T-cell (primary cell): Measurements from ENCODE around the gene ZNF827. TPM values are rescaled to one million over a fixed set of nuclear protein-coding genes. Genes with fewer than 3 reads are reported as not detected.

Experiments used
- ATAC-seq, 4 experiments: fragments of 200-7000 bp in 3 of 4; fragments of 150-1000 bp in 1 of 4; cut with Tn5 transposase; replicated peaks in 1 of 4; 1 replicate in 3 of 4; 2 replicates in 1 of 4; pipeline ENCODE4 v1.10.0; 2021; ENCODE audit warnings: moderate library complexity in 3 of 4, mild to moderate bottlenecking in 2 of 4, moderate number of reproducible peaks in 1 of 4
- CTCF ChIA-PET, 2 donors: fragments of 300-600 bp; sonication (Branson Sonifier 250); formaldehyde crosslinking; loops; one replicate each; lab custom pipeline; 2022; ENCODE audit warnings: antibody characterized with exemption in 2 of 2; lab: Charles Lee
- POLR2A ChIA-PET, 2 donors: fragments of 300-600 bp; sonication (Branson Sonifier 250); formaldehyde crosslinking; loops; one replicate each; lab custom pipeline; 2022; ENCODE audit warnings: antibody characterized with exemption in 2 of 2; lab: Charles Lee
- DNase-seq, 35 experiments: peaks; one replicate each; pipeline versions ENCODE4 v3.0.0 to v3.0.0-alpha.2; 2013 to 2023
- H3K27ac ChIP-seq: one replicate; pipeline ENCODE4 v1.5.1; 2013; ENCODE audit warnings: low read length
- H3K27me3 ChIP-seq, 2 experiments: replicated peaks in 1 of 2; 1 replicate in 1 of 2; 2 replicates in 1 of 2; pipeline versions ENCODE4 v1.6.1 to v1.7.0; 2013; ENCODE audit warnings: low read length in 1 of 2, mixed read lengths in 1 of 2; ENCODE audit not compliant: control insufficient read depth in 2 of 2, insufficient read depth in 2 of 2; ENCODE audit errors: extremely low read depth in 1 of 2
- H3K36me3 ChIP-seq, 2 donors: 1 replicate in 1 of 2; 2 replicates in 1 of 2; pipeline versions ENCODE4 v1.6.1 to v1.7.0; 2013; ENCODE audit warnings: low read length in 1 of 2; ENCODE audit not compliant: control insufficient read depth in 2 of 2, insufficient read depth in 1 of 2; ENCODE audit errors: extremely low read depth in 1 of 2
- H3K4me1 ChIP-seq, 2 experiments: 1 replicate in 1 of 2; 2 replicates in 1 of 2; pipeline versions ENCODE4 v1.6.1 to v1.7.0; 2013; ENCODE audit warnings: low read length in 2 of 2, mixed read lengths in 1 of 2; ENCODE audit not compliant: insufficient read depth in 2 of 2, control insufficient read depth in 1 of 2; ENCODE audit errors: extremely low read depth in 1 of 2
- H3K4me3 ChIP-seq, 2 donors: 1 replicate in 1 of 2; 2 replicates in 1 of 2; pipeline versions ENCODE4 v1.5.1 to v1.7.0; 2013; ENCODE audit warnings: mild to moderate bottlenecking in 2 of 2, low read length in 1 of 2, moderate library complexity in 1 of 2; ENCODE audit not compliant: control insufficient read depth in 1 of 2; ENCODE audit errors: extremely low read depth in 1 of 2
- H3K9me3 ChIP-seq: 2 replicates; pipeline ENCODE4 v1.7.0; 2013
- H3K27ac Mint-ChIP-seq, 2 donors: one replicate each; pipeline ENCODE4 v1.8.0; 2020 to 2021; ENCODE audit warnings: mild to moderate bottlenecking in 2 of 2, mixed read lengths in 2 of 2
- H3K27me3 Mint-ChIP-seq, 2 donors: one replicate each; pipeline ENCODE4 v1.8.0; 2021 to 2022; ENCODE audit warnings: mixed read lengths in 2 of 2
- H3K36me3 Mint-ChIP-seq: one replicate; pipeline ENCODE4 v1.8.0; 2021; ENCODE audit warnings: mixed read lengths
- H3K4me1 Mint-ChIP-seq, 3 donors: one replicate each; pipeline ENCODE4 v1.8.0; 2020 to 2022; ENCODE audit warnings: mixed read lengths in 3 of 3, mild to moderate bottlenecking in 1 of 3
- H3K4me3 Mint-ChIP-seq, 3 donors: one replicate each; pipeline ENCODE4 v1.8.0; 2020 to 2022; ENCODE audit warnings: mild to moderate bottlenecking in 3 of 3, mixed read lengths in 3 of 3, moderate library complexity in 3 of 3
- H3K9me3 Mint-ChIP-seq, 3 donors: one replicate each; pipeline ENCODE4 v1.8.0; 2020 to 2022; ENCODE audit warnings: mixed read lengths in 3 of 3
- WGBS: methylation state at CpG from one replicate; pipeline ENCODE4 v1.1.5; 2013; ENCODE audit warnings: missing lambda C conversion rate; ENCODE audit not compliant: insufficient coverage; 5-methylcytosine and 5-hydroxymethylcytosine counted together
- total RNA-seq, 35 experiments: library from RNA in 6 of 35; stranded (reverse) in 6 of 35; fragments of 120-200 nt in 1 of 35; gene quantifications; one replicate each; pipeline versions ENCODE4 v1.2.1 to v1.2.4 and lab custom pipeline; 2013 to 2026

The ZNF827 gene
- total RNA-seq, 5 donors from 2014 or later (not counting 1 experiment from before 2014, with no cell fraction given), result 17.3 to 24.8 (median 18.5) TPM

DNA sequence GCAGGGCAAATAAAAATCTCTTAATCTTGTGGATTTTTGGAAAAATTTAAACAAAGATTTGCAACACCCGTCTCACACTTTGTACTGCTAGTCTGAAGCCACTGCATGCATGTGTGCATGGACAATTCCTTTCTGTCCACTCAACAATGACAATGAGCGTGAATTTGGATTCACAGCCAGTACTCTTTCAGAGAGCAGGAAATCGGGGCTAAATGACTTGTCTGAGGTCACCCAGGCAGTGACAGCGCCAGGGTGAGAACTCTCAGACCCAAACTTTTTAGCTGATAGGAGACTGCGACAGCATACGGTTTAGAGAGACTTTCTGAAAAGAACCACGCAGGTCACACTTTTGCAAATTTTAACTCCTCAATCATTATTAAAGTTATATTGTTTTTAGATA, 90.9 kb downstream of the ZNF827 start:
- ATAC-seq, result no peak
- H3K36me3 ChIP-seq, result peaks cover 0 to 18% of the 10 kb centered on the region in 2 donors
- Mint-ChIP-seq H3K27ac (no peak overlapping the region), H3K4me3 (no peak overlapping the region), H3K4me1 (peaks cover 18 to 27% (median 19%) of the 10 kb centered on the region in 3 donors), H3K27me3 (no peaks in the 10 kb centered on the region), H3K9me3 (no peaks in the 10 kb centered on the region), H3K36me3 (peaks cover 42% of the 10 kb centered on the region)
- H3K27ac ChIP-seq, result no peak overlapping the region
- no peaks in the 10 kb centered on the region for H3K9me3 ChIP-seq
- no peak for DNase-seq
- H3K27me3 ChIP-seq, result no peaks in the 10 kb centered on the region
- ChIA-PET CTCF (interaction anchor here in 1 of 2 donors (0.9 kb wide), 1 partner anchor 10 kb away, joined by 3 read pairs; no protein-coding TSS in a partner anchor), POLR2A (no interaction called here)
- no peak overlapping the region for H3K4me3 ChIP-seq
- 46% methylated on average over 3 of the region's 7 CpGs for WGBS
- peaks cover 6 to 7% of the 10 kb centered on the region in 2 experiments for H3K4me1 ChIP-seq

DNA sequence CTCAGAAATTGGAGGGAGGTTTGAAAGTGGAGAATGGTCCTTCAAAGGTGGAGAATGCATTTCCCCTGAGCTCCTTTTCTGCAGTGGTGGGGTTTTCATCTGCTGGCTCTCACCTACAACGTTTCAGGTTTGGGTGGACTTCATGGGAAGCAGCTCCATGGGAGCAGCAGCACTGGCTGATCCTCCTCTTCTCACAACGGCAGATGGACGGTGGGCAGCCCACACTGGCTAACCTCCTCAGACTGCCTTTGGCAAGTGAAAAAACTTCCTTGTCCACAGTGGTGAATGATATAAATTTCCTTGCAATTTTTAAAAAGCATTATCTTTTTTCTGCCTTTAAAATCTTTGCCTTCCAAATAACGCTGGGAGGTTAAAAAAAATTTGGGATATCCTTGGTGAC, 93.5 kb downstream of the ZNF827 start:
- Histone ChIP-seq H3K4me3 (no peak overlapping the region), H3K27me3 (no peaks in the 10 kb centered on the region), H3K9me3 (no peaks in the 10 kb centered on the region), H3K4me1 (peaks cover 6 to 7% of the 10 kb centered on the region in 2 experiments), H3K36me3 (peaks cover 0 to 23% of the 10 kb centered on the region in 2 donors), H3K27ac (no peak overlapping the region)
- 86% methylated on average over 1 of the region's 4 CpGs for WGBS
- POLR2A ChIA-PET, result no interaction called here
- H3K4me1 Mint-ChIP-seq, result peaks cover 18 to 28% (median 19%) of the 10 kb centered on the region in 3 donors
- DNase-seq (no peak), ATAC-seq (no peak)
- CTCF ChIA-PET, result interaction anchor here in 1 of 2 donors (1.4 kb wide), 1 partner anchor 12 kb away, joined by 3 read pairs; no protein-coding TSS in a partner anchor
- no peaks in the 10 kb centered on the region for H3K27me3 Mint-ChIP-seq
- peaks cover 60% of the 10 kb centered on the region for H3K36me3 Mint-ChIP-seq
- H3K27ac Mint-ChIP-seq, result peak overlapping the region in 1 of 2 donors; percentile 5
- H3K4me3 Mint-ChIP-seq, result no peak overlapping the region
- H3K9me3 Mint-ChIP-seq, result no peaks in the 10 kb centered on the region

DNA sequence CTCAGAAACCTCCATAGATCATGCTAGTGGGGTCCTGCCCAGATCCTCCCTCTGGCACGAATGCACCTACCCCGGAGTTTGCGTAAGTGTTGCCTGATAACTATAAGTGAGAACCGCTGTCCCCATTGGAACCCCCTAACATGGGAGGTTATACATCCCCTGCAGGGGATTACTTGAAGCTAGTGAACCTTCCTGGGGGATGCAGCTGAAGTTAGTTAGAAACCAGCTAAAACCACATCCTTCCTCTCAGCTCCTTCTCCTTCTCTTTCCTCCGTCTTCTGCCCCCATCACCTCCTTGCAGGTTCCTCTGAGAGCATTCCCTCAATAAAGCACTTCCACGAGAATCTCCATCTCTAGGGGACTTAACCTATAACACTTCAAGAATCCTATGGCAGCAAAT, 95.0 kb downstream of the ZNF827 start:
- Histone ChIP-seq H3K36me3 (peaks cover 0 to 22% of the 10 kb centered on the region in 2 donors), H3K9me3 (no peaks in the 10 kb centered on the region), H3K4me3 (no peak overlapping the region), H3K4me1 (peaks cover 6 to 7% of the 10 kb centered on the region in 2 experiments), H3K27ac (no peak overlapping the region), H3K27me3 (no peaks in the 10 kb centered on the region)
- ChIA-PET CTCF (interaction anchor here (0.6 to 1.4 kb wide), 3 partner anchors 14 to 1801 kb away, joined by 3 read pairs; no protein-coding TSS in a partner anchor), POLR2A (interaction anchor here in 1 of 2 donors (0.7 kb wide), 1 partner anchor 16 kb away, joined by 4 read pairs; no protein-coding TSS in a partner anchor)
- H3K4me3 Mint-ChIP-seq, result peak overlapping the region in 1 of 3 donors; percentile 39
- WGBS, result 93% methylated on average over 3 of the region's 6 CpGs
- peak overlapping the region; percentile 29 to 63 for H3K27ac Mint-ChIP-seq
- ATAC-seq (peak in 2 of 4 experiments; percentile 17 to 39), DNase-seq (no peak)
- peaks cover 59% of the 10 kb centered on the region for H3K36me3 Mint-ChIP-seq
- no peaks in the 10 kb centered on the region for H3K9me3 Mint-ChIP-seq
- no peaks in the 10 kb centered on the region for H3K27me3 Mint-ChIP-seq
- H3K4me1 Mint-ChIP-seq, result peaks cover 19 to 35% (median 20%) of the 10 kb centered on the region in 3 donors

DNA sequence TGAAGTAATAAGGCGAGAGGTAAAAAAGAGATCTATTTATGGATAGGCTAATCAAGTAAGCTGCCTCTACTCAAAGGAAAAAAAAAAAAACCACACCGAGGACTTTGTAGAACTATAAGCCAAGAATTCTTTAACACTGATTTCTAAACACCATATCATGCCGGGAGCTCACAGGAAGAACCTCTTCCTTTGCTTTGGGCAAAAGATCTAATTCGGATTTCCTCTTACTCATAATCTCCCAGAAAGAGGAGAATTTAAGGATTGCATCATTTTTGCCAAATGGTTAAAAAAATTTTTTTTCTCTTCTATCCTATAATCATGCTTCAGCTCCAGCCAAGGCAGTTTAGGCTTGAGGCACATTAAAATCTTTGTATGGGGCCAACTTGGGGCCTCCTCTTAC, 95.5 kb downstream of the ZNF827 start:
- H3K4me1 Mint-ChIP-seq, result peaks cover 19 to 35% (median 20%) of the 10 kb centered on the region in 3 donors
- no peak for DNase-seq

DNA sequence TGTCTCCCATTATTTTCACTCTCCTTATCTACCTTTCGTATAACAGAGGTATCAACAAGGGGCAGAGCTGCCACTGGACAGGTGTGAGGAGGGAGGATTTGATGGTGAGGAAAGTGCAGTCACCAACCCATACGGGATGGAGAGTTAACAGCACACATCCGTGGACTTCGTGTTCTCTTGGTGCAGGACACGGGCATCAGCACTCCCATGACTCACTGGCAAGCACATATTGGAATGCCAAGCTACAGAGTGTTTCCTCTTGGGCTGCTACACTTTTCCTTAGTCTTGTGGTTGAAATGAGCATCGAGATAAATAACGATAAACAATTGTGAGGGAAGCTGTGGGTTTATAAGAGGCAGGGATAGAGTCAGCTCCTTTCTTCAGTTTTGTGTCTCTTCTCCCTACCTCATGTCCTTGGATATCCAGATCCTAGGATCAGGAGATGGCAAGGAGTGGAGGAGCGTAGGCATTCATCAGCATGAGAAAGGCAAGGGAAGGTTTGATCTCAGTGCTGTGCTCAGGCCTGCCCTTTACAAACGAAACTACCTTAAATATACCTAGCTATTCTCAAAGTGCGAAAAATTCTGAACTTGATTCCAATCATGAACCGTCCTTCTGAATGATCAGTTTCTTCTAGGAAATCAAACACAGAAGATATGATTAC, 96.3 kb downstream of the ZNF827 start:
- Mint-ChIP-seq H3K9me3 (no peaks in the 10 kb centered on the region), H3K4me3 (no peak overlapping the region), H3K4me1 (peaks cover 19 to 35% (median 20%) of the 10 kb centered on the region in 3 donors), H3K27me3 (no peaks in the 10 kb centered on the region), H3K27ac (no peak overlapping the region), H3K36me3 (peaks cover 48% of the 10 kb centered on the region)
- no peaks in the 10 kb centered on the region for H3K9me3 ChIP-seq
- no peak overlapping the region for H3K4me3 ChIP-seq
- WGBS, result no CpG with 5 or more reads among the region's 11 CpGs
- POLR2A ChIA-PET, result no interaction called here
- no peak overlapping the region for H3K27ac ChIP-seq
- CTCF ChIA-PET, result interaction anchor here (0.7 to 1.1 kb wide), 4 partner anchors 12 to 326 kb away, joined by 3 to 4 read pairs (median 4); no protein-coding TSS in a partner anchor
- H3K27me3 ChIP-seq, result no peaks in the 10 kb centered on the region
- peaks cover 6 to 7% of the 10 kb centered on the region in 2 experiments for H3K4me1 ChIP-seq
- no peak for ATAC-seq
- no peak for DNase-seq
- peaks cover 0 to 19% of the 10 kb centered on the region in 2 donors for H3K36me3 ChIP-seq

More for the DNA sequence above, 95.5 kb downstream of the ZNF827 start:
- Histone ChIP-seq H3K27me3 (no peaks in the 10 kb centered on the region), H3K4me3 (no peak overlapping the region), H3K27ac (no peak overlapping the region), H3K4me1 (peaks cover 6 to 7% of the 10 kb centered on the region in 2 experiments), H3K36me3 (peaks cover 0 to 19% of the 10 kb centered on the region in 2 donors), H3K9me3 (no peaks in the 10 kb centered on the region)
- WGBS, result no CpG with 5 or more reads among the region's 4 CpGs
- Mint-ChIP-seq H3K9me3 (no peaks in the 10 kb centered on the region), H3K4me3 (peak overlapping the region in 1 of 3 donors; percentile 39), H3K27me3 (no peaks in the 10 kb centered on the region), H3K36me3 (peaks cover 54% of the 10 kb centered on the region), H3K27ac (peak overlapping the region; percentile 29 to 63)
- CTCF ChIA-PET, result interaction anchor here (0.6 to 1.1 kb wide), 3 partner anchors 42 to 1802 kb away, joined by 3 to 4 read pairs (median 3); no protein-coding TSS in a partner anchor
- no peak for ATAC-seq
- POLR2A ChIA-PET, result interaction anchor here in 1 of 2 donors (0.7 kb wide), 1 partner anchor 16 kb away, joined by 4 read pairs; no protein-coding TSS in a partner anchor

DNA sequence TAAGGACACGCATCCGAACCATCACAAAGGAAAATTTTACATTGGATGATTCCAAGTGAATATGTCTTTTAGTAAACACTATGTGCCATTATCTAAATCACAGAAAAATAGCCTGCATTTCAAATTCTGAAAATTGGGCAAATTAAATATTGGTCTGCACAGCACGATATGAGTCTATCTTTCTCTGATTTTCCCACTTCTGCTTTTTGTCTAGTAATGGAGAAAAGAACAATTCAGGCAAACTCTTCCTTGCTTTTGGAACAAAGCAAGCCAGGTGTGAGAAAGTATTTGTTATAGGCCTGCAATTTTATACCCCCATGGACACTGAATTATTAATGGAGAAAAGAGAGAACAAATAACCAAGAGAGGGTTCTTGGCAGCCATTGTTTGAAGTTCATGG, 97.8 kb downstream of the ZNF827 start:
- WGBS, result no CpG with 5 or more reads among the region's 3 CpGs
- Mint-ChIP-seq H3K4me1 (peaks cover 19 to 33% (median 20%) of the 10 kb centered on the region in 3 donors), H3K27ac (no peak overlapping the region), H3K9me3 (no peaks in the 10 kb centered on the region), H3K4me3 (no peak overlapping the region), H3K27me3 (no peaks in the 10 kb centered on the region), H3K36me3 (peaks cover 42% of the 10 kb centered on the region)
- no peak for ATAC-seq
- POLR2A ChIA-PET, result no interaction called here
- H3K27ac ChIP-seq, result no peak overlapping the region
- CTCF ChIA-PET, result no interaction called here
- peaks cover 0 to 17% of the 10 kb centered on the region in 2 donors for H3K36me3 ChIP-seq
- no peak for DNase-seq
- H3K9me3 ChIP-seq, result no peaks in the 10 kb centered on the region
- H3K4me1 ChIP-seq, result peaks cover 6 to 7% of the 10 kb centered on the region in 2 experiments
- no peaks in the 10 kb centered on the region for H3K27me3 ChIP-seq
- no peak overlapping the region for H3K4me3 ChIP-seq
